K562 (cell line): ENCODE measurements around the gene BGN. TPM values are rescaled to one million over a fixed set of nuclear protein-coding genes. Genes with fewer than 3 reads are reported as not detected.

Source experiments
- ATAC-seq: fragments of 200-7000 bp; cut with Tn5 transposase; 3 replicates; pipeline ENCODE4 v1.9.1; 2020; ENCODE audit warnings: moderate library complexity
- BruUV-seq: library from RNA; stranded (reverse); fragments of 400-500 nt; replicated peaks from 2 replicates; lab custom pipeline; 2021; lab: Mats Ljungman, UMichigan
- CTCF ChIA-PET: fragments of 300-600 bp; formaldehyde crosslinking; extraction: SDS; loops from one replicate; lab custom pipeline; 2021; ENCODE audit warnings: low intra/inter-chr PET ratio; lab: Yijun Ruan, JAX
- POLR2A ChIA-PET: fragments of 300-600, 350-650 bp; sonication (Branson Sonifier 250); formaldehyde crosslinking; extraction: SDS; loops from one replicate; lab custom pipeline; 2021; ENCODE audit warnings: antibody characterized with exemption, inconsistent platforms; lab: Yijun Ruan, JAX
- DNase-seq, 4 experiments: peaks; one replicate each; pipeline versions ENCODE4 v3.0.0 to v3.0.0-alpha.2; 2011 to 2018; ENCODE audit warnings: low spot score in 3 of 4, mixed read lengths in 3 of 4; ENCODE audit errors: extremely low read depth in 1 of 4
- FAIRE-seq: peaks from 2 replicates; lab custom pipeline; 2011; peaks lifted over from hg19 to GRCh38; lab: Jason Lieb, UNC
- H2AFZ ChIP-seq: 2 replicates; pipeline ENCODE4 v1.6.0; 2011; ENCODE audit warnings: low read depth, low read length, control low read depth, inconsistent platforms
- H3K27ac ChIP-seq: fragments of 200-600 bp; 3 replicates; pipeline ENCODE4 v1.8.0; 2011; ENCODE audit warnings: low read depth, mild to moderate bottlenecking, control low read depth, inconsistent platforms, low read length, moderate library complexity, mixed read lengths; ENCODE audit errors: extremely low read depth
- H3K27me3 ChIP-seq, 2 experiments: fragments of 300-600 bp in 1 of 2; 2 replicates in 1 of 2; 3 replicates in 1 of 2; pipeline versions ENCODE4 v1.6.0 to v1.8.0; 2011; ENCODE audit warnings: inconsistent platforms in 2 of 2, low read length in 2 of 2, mild to moderate bottlenecking in 1 of 2, mixed read lengths in 1 of 2, moderate library complexity in 1 of 2; ENCODE audit not compliant: control insufficient read depth in 2 of 2, insufficient read depth in 2 of 2
- H3K36me3 ChIP-seq: fragments of 300-600 bp; 3 replicates; pipeline ENCODE4 v1.8.0; 2011; ENCODE audit warnings: mild to moderate bottlenecking, low read length, inconsistent platforms; ENCODE audit not compliant: control insufficient read depth, insufficient read depth
- H3K4me1 ChIP-seq, 2 experiments: fragments of 200-600 bp in 1 of 2; replicated peaks in 1 of 2; 2 replicates in 1 of 2; 3 replicates in 1 of 2; pipeline versions ENCODE4 v1.5.1 to v1.8.0; 2011; ENCODE audit warnings: inconsistent platforms in 2 of 2, low read length in 2 of 2, mild to moderate bottlenecking in 1 of 2, mixed read lengths in 1 of 2, moderate library complexity in 1 of 2; ENCODE audit not compliant: control insufficient read depth in 2 of 2, insufficient read depth in 2 of 2
- H3K4me2 ChIP-seq: 2 replicates; pipeline ENCODE4 v1.6.1; 2011; ENCODE audit warnings: low read length, control low read depth, inconsistent platforms, mixed read lengths; ENCODE audit not compliant: insufficient read depth
- H3K4me3 ChIP-seq: fragments of 200-600 bp; sonication (generic), shearing (Covaris generic); 2 replicates; pipeline ENCODE4 v1.5.1; 2016; ENCODE audit warnings: control low read depth, inconsistent platforms
- H3K79me2 ChIP-seq: fragments of 200-600 bp; 3 replicates; pipeline ENCODE4 v1.8.0; 2011; ENCODE audit warnings: low read length, inconsistent platforms; ENCODE audit not compliant: control insufficient read depth, insufficient read depth
- H3K9ac ChIP-seq, 2 experiments: 2 replicates each; pipeline versions ENCODE4 v1.6.0 to v1.6.1; 2011; ENCODE audit warnings: low read depth in 2 of 2, low read length in 2 of 2, control low read depth in 1 of 2, inconsistent platforms in 1 of 2, mild to moderate bottlenecking in 1 of 2, mixed read lengths in 1 of 2; ENCODE audit not compliant: insufficient read depth in 1 of 2
- H3K9me1 ChIP-seq: one replicate; pipeline ENCODE4 v1.6.0; 2011; ENCODE audit warnings: inconsistent platforms, mild to moderate bottlenecking, low read length, moderate library complexity; ENCODE audit not compliant: control insufficient read depth, insufficient read depth
- H3K9me3 ChIP-seq: replicated peaks from 2 replicates; pipeline ENCODE4 v1.5.1; 2011; ENCODE audit warnings: low read depth, low read length, inconsistent platforms; ENCODE audit not compliant: control insufficient read depth, insufficient read depth
- H4K20me1 ChIP-seq: replicated peaks from 2 replicates; pipeline ENCODE4 v1.6.1; 2011; ENCODE audit warnings: low read length, inconsistent platforms, mixed read lengths; ENCODE audit not compliant: control insufficient read depth, insufficient read depth
- E2F3 ChIP-seq: fragments of 250-450 bp; sonication (Bioruptor Pico); IDR thresholded peaks from 2 replicates; pipeline ENCODE4 v1.4.0; 2020; ENCODE audit warnings: mild to moderate bottlenecking
- ELF1 ChIP-seq: fragments of 200-800 bp; sonication (Bioruptor generic); IDR thresholded peaks from 2 replicates; pipeline ENCODE4 v1.6.1; 2016; ENCODE audit warnings: missing genetic modification characterization, missing compliant biosample characterization
- NR3C1 ChIP-seq: sonication (generic); formaldehyde crosslinking; IDR thresholded peaks from 2 replicates; pipeline ENCODE4 v1.8.1; 2022; ENCODE audit warnings: missing genetic modification reagents
- POLR3A ChIP-seq: IDR thresholded peaks from 2 replicates; pipeline ENCODE4 v1.6.1; 2011; ENCODE audit warnings: borderline replicate concordance, mild to moderate bottlenecking, moderate library complexity; ENCODE audit not compliant: insufficient read length, insufficient read depth; ENCODE audit errors: extremely low read depth
- ZNF583 ChIP-seq: fragments of 250-450 bp; sonication (Bioruptor Pico); IDR thresholded peaks from 2 replicates; pipeline ENCODE4 v1.4.0; 2020
- WGBS: fragments of 100-300 bp; shearing (Covaris generic); methylation state at CpG from one replicate; pipeline ENCODE4 v1.1.6; 2016; ENCODE audit warnings: low coverage, mixed read lengths; ENCODE audit not compliant: insufficient coverage; ENCODE audit errors: missing lambda C conversion rate; 5-methylcytosine and 5-hydroxymethylcytosine counted together
- in situ Hi-C: fragments of 300-500 bp; cut with MboI; formaldehyde crosslinking; loops from 4 replicates; pipeline ENCODE4 v1.15.0; 2018; ENCODE audit warnings: inconsistent platforms, mixed read lengths
- intact Hi-C: fragments of 100-400 bp; cut with micrococcal nuclease; formaldehyde crosslinking; loops from 2 replicates; pipeline ENCODE4 v1.14.2; 2022
- polyA plus RNA-seq, 8 experiments: library from polyadenylated mRNA; depleted of rRNA in 4 of 8; stranded (reverse) in 5 of 8; unstranded in 3 of 8; fragments of >200 nt; fragmentation: Nextera tagmentation in 2 of 8; fragmentation: Illumina TruSeq in 1 of 8; extraction: Ambion mirVana in 2 of 8; extraction: Trizol in 1 of 8; gene quantifications; 2 replicates each; pipeline versions ENCODE4 v1.2.1 to v1.2.3, GENCODE V29; 2011 to 2014; ENCODE audit warnings: inconsistent platforms in 1 of 8, missing spikeins in 1 of 8
- total RNA-seq, 7 experiments: library from RNA; depleted of rRNA in 6 of 7; stranded (reverse); fragments of >200 nt in 6 of 7; fragmentation: Illumina TruSeq in 2 of 7; extraction: Trizol in 2 of 7; gene quantifications; 2 replicates each; pipeline versions ENCODE4 v1.2.1 to v1.2.3, GENCODE V29; 2011 to 2021; ENCODE audit warnings: low replicate concordance in 1 of 7
- TF ChIP-seq, protein P1 (sequence below), 2 experiments: IDR thresholded peaks; 2 replicates each; pipeline ENCODE4 v1.6.1; 2012; ENCODE audit warnings: improper control_type of control experiment in 2 of 2, low read depth in 2 of 2, low read length in 2 of 2, borderline replicate concordance in 1 of 2
- TF ChIP-seq, protein P2 (sequence below): IDR thresholded peaks from 2 replicates; pipeline ENCODE4 v1.6.1; 2011; ENCODE audit not compliant: insufficient read length; ENCODE audit errors: extremely low read depth
- TF ChIP-seq, protein P3 (sequence below): fragments of 200-600 bp; sonication (generic); IDR thresholded peaks from one replicate; pipeline ENCODE4 v1.6.1; 2012; ENCODE audit warnings: mild to moderate bottlenecking, low read depth, low read length, inconsistent platforms

Gene BGN
- total and polyA plus RNA-seq, 9 of the 15 experiments (the other 6 are each of a cell fraction or from before 2014, with no cell fraction given): 0.11 TPM; not detected in 8

DNA sequence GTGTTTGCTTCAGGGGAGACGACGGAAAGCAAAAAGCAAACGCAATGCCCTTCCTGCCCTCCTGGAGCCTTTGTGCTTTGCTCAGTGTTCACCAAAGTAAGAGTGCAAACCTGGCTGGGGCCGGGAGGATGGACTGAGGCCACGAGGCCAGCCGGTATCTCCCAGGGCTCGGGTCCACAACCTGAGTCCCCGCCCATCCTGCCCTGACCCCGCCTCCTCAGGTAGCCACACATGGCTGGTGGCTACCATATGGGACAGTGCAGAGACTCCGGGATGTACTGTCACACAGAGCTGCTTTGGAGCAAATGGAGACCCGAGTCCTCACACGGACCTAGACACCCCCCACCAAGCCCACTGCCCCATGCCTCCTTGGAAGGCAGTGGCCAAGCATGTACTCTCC is 27.5 kb downstream of the BGN start:
- H3K27ac ChIP-seq: no peak overlapping the region
- no peak overlapping the region for H2AFZ ChIP-seq
- ATAC-seq (peak; percentile 62), DNase-seq (peak in 2 of 4 experiments; percentile 30 to 37), FAIRE-seq (no peak)
- H3K4me1 ChIP-seq: peaks cover 0 to 6% of the 10 kb centered on the region in 2 experiments; a peak in 2 of 5 replicates
- in situ Hi-C loops: no loop called here
- H3K9me1 ChIP-seq: no peaks in the 10 kb centered on the region
- 0% methylated on average over 2 of the region's 12 CpGs for WGBS
- H3K9me3 ChIP-seq: no peaks in the 10 kb centered on the region
- no peak overlapping the region for H3K9ac ChIP-seq
- no TSS peak for BruUV-seq
- H3K4me3 ChIP-seq: no peak overlapping the region
- peaks cover 20 to 58% of the 10 kb centered on the region in 2 experiments; a peak in 4 of 5 replicates for H3K27me3 ChIP-seq
- POLR2A ChIA-PET: no interaction called here
- no peak overlapping the region for H3K4me2 ChIP-seq
- CTCF ChIA-PET: no interaction called here
- no peaks in the 10 kb centered on the region for H3K79me2 ChIP-seq
- intact Hi-C loops: no loop called here
- no peaks in the 10 kb centered on the region for H4K20me1 ChIP-seq
- no peaks in the 10 kb centered on the region for H3K36me3 ChIP-seq
- TF ChIP-seq, protein P1, sequence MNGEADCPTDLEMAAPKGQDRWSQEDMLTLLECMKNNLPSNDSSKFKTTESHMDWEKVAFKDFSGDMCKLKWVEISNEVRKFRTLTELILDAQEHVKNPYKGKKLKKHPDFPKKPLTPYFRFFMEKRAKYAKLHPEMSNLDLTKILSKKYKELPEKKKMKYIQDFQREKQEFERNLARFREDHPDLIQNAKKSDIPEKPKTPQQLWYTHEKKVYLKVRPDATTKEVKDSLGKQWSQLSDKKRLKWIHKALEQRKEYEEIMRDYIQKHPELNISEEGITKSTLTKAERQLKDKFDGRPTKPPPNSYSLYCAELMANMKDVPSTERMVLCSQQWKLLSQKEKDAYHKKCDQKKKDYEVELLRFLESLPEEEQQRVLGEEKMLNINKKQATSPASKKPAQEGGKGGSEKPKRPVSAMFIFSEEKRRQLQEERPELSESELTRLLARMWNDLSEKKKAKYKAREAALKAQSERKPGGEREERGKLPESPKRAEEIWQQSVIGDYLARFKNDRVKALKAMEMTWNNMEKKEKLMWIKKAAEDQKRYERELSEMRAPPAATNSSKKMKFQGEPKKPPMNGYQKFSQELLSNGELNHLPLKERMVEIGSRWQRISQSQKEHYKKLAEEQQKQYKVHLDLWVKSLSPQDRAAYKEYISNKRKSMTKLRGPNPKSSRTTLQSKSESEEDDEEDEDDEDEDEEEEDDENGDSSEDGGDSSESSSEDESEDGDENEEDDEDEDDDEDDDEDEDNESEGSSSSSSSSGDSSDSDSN (IDR thresholded peaks at IDR 0.05; ENCODE audit: borderline replicate concordance in 1 of 2, low read depth in 2 of 2, low read length in 2 of 2): no peak
- TF ChIP-seq NR3C1 (CRISPR knock-in tag) (no peak), E2F3 (CRISPR knock-in tag) (no peak), ELF1 (tag) (no peak), ZNF583 (no peak), POLR3A (no peak)
- TF ChIP-seq, protein P2, sequence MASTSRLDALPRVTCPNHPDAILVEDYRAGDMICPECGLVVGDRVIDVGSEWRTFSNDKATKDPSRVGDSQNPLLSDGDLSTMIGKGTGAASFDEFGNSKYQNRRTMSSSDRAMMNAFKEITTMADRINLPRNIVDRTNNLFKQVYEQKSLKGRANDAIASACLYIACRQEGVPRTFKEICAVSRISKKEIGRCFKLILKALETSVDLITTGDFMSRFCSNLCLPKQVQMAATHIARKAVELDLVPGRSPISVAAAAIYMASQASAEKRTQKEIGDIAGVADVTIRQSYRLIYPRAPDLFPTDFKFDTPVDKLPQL: no peak
- TF ChIP-seq, protein P3, sequence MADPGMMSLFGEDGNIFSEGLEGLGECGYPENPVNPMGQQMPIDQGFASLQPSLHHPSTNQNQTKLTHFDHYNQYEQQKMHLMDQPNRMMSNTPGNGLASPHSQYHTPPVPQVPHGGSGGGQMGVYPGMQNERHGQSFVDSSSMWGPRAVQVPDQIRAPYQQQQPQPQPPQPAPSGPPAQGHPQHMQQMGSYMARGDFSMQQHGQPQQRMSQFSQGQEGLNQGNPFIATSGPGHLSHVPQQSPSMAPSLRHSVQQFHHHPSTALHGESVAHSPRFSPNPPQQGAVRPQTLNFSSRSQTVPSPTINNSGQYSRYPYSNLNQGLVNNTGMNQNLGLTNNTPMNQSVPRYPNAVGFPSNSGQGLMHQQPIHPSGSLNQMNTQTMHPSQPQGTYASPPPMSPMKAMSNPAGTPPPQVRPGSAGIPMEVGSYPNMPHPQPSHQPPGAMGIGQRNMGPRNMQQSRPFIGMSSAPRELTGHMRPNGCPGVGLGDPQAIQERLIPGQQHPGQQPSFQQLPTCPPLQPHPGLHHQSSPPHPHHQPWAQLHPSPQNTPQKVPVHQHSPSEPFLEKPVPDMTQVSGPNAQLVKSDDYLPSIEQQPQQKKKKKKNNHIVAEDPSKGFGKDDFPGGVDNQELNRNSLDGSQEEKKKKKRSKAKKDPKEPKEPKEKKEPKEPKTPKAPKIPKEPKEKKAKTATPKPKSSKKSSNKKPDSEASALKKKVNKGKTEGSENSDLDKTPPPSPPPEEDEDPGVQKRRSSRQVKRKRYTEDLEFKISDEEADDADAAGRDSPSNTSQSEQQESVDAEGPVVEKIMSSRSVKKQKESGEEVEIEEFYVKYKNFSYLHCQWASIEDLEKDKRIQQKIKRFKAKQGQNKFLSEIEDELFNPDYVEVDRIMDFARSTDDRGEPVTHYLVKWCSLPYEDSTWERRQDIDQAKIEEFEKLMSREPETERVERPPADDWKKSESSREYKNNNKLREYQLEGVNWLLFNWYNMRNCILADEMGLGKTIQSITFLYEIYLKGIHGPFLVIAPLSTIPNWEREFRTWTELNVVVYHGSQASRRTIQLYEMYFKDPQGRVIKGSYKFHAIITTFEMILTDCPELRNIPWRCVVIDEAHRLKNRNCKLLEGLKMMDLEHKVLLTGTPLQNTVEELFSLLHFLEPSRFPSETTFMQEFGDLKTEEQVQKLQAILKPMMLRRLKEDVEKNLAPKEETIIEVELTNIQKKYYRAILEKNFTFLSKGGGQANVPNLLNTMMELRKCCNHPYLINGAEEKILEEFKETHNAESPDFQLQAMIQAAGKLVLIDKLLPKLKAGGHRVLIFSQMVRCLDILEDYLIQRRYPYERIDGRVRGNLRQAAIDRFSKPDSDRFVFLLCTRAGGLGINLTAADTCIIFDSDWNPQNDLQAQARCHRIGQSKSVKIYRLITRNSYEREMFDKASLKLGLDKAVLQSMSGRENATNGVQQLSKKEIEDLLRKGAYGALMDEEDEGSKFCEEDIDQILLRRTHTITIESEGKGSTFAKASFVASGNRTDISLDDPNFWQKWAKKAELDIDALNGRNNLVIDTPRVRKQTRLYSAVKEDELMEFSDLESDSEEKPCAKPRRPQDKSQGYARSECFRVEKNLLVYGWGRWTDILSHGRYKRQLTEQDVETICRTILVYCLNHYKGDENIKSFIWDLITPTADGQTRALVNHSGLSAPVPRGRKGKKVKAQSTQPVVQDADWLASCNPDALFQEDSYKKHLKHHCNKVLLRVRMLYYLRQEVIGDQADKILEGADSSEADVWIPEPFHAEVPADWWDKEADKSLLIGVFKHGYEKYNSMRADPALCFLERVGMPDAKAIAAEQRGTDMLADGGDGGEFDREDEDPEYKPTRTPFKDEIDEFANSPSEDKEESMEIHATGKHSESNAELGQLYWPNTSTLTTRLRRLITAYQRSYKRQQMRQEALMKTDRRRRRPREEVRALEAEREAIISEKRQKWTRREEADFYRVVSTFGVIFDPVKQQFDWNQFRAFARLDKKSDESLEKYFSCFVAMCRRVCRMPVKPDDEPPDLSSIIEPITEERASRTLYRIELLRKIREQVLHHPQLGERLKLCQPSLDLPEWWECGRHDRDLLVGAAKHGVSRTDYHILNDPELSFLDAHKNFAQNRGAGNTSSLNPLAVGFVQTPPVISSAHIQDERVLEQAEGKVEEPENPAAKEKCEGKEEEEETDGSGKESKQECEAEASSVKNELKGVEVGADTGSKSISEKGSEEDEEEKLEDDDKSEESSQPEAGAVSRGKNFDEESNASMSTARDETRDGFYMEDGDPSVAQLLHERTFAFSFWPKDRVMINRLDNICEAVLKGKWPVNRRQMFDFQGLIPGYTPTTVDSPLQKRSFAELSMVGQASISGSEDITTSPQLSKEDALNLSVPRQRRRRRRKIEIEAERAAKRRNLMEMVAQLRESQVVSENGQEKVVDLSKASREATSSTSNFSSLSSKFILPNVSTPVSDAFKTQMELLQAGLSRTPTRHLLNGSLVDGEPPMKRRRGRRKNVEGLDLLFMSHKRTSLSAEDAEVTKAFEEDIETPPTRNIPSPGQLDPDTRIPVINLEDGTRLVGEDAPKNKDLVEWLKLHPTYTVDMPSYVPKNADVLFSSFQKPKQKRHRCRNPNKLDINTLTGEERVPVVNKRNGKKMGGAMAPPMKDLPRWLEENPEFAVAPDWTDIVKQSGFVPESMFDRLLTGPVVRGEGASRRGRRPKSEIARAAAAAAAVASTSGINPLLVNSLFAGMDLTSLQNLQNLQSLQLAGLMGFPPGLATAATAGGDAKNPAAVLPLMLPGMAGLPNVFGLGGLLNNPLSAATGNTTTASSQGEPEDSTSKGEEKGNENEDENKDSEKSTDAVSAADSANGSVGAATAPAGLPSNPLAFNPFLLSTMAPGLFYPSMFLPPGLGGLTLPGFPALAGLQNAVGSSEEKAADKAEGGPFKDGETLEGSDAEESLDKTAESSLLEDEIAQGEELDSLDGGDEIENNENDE: no peak
